Measurements from ENCODE around the gene KCNQ1OT1.

DNA sequence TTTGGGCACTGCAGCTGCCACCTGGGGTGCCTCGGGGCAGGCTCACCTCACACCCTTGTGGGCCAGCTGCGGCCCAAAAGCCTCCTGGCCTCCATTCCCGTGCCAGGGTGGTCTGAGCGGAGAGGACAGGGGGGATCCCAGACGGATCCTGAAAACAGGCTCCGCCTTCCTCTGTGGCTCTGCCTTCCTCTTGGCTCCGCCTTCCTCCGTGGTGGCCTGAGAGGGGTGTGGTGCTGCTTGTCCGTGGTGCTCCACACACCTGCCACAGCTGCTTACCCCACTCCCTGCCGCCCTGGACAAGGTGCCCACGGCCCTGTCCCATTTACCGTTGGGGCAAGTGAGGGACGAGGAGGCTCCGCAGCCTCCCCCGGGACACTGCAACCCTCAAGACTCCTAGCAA, 23.2 kb upstream of the KCNQ1OT1 start:
- TF ChIP-seq, protein P1, sequence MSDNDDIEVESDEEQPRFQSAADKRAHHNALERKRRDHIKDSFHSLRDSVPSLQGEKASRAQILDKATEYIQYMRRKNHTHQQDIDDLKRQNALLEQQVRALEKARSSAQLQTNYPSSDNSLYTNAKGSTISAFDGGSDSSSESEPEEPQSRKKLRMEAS (CRISPR knock-in tag; IDR thresholded peaks at IDR 0.05) = no peak
- TF ChIP-seq EP300 (IDR thresholded peaks at IDR 0.05; ENCODE audit: low read length) (no peak), SLC30A9 (CRISPR knock-in tag; IDR thresholded peaks at IDR 0.05) (no peak), TARDBP (IDR thresholded peaks at IDR 0.05) (no peak), ZNF384 (IDR thresholded peaks at IDR 0.05; ENCODE audit: low read depth, low read length) (no peak), POLR2A (conservative IDR thresholded peaks at IDR 0.05) (no peak)
- TF ChIP-seq, protein P2, sequence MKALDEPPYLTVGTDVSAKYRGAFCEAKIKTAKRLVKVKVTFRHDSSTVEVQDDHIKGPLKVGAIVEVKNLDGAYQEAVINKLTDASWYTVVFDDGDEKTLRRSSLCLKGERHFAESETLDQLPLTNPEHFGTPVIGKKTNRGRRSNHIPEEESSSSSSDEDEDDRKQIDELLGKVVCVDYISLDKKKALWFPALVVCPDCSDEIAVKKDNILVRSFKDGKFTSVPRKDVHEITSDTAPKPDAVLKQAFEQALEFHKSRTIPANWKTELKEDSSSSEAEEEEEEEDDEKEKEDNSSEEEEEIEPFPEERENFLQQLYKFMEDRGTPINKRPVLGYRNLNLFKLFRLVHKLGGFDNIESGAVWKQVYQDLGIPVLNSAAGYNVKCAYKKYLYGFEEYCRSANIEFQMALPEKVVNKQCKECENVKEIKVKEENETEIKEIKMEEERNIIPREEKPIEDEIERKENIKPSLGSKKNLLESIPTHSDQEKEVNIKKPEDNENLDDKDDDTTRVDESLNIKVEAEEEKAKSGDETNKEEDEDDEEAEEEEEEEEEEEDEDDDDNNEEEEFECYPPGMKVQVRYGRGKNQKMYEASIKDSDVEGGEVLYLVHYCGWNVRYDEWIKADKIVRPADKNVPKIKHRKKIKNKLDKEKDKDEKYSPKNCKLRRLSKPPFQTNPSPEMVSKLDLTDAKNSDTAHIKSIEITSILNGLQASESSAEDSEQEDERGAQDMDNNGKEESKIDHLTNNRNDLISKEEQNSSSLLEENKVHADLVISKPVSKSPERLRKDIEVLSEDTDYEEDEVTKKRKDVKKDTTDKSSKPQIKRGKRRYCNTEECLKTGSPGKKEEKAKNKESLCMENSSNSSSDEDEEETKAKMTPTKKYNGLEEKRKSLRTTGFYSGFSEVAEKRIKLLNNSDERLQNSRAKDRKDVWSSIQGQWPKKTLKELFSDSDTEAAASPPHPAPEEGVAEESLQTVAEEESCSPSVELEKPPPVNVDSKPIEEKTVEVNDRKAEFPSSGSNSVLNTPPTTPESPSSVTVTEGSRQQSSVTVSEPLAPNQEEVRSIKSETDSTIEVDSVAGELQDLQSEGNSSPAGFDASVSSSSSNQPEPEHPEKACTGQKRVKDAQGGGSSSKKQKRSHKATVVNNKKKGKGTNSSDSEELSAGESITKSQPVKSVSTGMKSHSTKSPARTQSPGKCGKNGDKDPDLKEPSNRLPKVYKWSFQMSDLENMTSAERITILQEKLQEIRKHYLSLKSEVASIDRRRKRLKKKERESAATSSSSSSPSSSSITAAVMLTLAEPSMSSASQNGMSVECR (CRISPR knock-in tag; IDR thresholded peaks at IDR 0.05) = no peak
- TF ChIP-seq, protein P3, sequence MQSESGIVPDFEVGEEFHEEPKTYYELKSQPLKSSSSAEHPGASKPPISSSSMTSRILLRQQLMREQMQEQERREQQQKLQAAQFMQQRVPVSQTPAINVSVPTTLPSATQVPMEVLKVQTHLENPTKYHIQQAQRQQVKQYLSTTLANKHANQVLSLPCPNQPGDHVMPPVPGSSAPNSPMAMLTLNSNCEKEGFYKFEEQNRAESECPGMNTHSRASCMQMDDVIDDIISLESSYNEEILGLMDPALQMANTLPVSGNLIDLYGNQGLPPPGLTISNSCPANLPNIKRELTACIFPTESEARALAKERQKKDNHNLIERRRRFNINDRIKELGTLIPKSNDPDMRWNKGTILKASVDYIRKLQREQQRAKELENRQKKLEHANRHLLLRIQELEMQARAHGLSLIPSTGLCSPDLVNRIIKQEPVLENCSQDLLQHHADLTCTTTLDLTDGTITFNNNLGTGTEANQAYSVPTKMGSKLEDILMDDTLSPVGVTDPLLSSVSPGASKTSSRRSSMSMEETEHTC (IDR thresholded peaks at IDR 0.05) = no peak
- TF ChIP-seq, protein P4, sequence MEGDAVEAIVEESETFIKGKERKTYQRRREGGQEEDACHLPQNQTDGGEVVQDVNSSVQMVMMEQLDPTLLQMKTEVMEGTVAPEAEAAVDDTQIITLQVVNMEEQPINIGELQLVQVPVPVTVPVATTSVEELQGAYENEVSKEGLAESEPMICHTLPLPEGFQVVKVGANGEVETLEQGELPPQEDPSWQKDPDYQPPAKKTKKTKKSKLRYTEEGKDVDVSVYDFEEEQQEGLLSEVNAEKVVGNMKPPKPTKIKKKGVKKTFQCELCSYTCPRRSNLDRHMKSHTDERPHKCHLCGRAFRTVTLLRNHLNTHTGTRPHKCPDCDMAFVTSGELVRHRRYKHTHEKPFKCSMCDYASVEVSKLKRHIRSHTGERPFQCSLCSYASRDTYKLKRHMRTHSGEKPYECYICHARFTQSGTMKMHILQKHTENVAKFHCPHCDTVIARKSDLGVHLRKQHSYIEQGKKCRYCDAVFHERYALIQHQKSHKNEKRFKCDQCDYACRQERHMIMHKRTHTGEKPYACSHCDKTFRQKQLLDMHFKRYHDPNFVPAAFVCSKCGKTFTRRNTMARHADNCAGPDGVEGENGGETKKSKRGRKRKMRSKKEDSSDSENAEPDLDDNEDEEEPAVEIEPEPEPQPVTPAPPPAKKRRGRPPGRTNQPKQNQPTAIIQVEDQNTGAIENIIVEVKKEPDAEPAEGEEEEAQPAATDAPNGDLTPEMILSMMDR (IDR thresholded peaks at IDR 0.05 in 2 of 3, conservative IDR thresholded peaks at IDR 0.05 in 1 of 3; ENCODE audit: insufficient read depth in 2 of 3, low read depth in 1 of 3, low read length in 3 of 3) = no peak
- TF ChIP-seq, protein P5, sequence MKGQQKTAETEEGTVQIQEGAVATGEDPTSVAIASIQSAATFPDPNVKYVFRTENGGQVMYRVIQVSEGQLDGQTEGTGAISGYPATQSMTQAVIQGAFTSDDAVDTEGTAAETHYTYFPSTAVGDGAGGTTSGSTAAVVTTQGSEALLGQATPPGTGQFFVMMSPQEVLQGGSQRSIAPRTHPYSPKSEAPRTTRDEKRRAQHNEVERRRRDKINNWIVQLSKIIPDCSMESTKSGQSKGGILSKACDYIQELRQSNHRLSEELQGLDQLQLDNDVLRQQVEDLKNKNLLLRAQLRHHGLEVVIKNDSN (CRISPR knock-in tag; IDR thresholded peaks at IDR 0.05) = no peak
- TF ChIP-seq, protein P6, sequence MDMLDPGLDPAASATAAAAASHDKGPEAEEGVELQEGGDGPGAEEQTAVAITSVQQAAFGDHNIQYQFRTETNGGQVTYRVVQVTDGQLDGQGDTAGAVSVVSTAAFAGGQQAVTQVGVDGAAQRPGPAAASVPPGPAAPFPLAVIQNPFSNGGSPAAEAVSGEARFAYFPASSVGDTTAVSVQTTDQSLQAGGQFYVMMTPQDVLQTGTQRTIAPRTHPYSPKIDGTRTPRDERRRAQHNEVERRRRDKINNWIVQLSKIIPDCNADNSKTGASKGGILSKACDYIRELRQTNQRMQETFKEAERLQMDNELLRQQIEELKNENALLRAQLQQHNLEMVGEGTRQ (CRISPR knock-in tag; IDR thresholded peaks at IDR 0.05) = no peak
